ENCODE data around the gene HDAC2. TPM values are rescaled to one million over a fixed set of nuclear protein-coding genes. Genes with fewer than 3 reads are reported as not detected.
"Not testable (repeated sequence)": the region's sequence is repeated elsewhere in the genome, so short reads cannot be mapped to it uniquely, and the experiment has no call there.

Gene HDAC2
- 10 to 100 TPM; 40.2 to 66.6 (median 60.7) TPM for total RNA-seq

GRCh38 chr6:113970805-113971676, at the start of gene HDAC2:
Gene HDAC2, minus strand, starts transcription at chr6:113971148. Its CDS starts 240 bp downstream, at chr6:113970908.
- peak; percentile 30 for DNase-seq
- Histone ChIP-seq H3K27me3 (no peaks in the 10 kb centered on the region), H3K9me3 (no peaks in the 10 kb centered on the region), H3K4me1 (peaks cover 13 to 43% (median 17%) of the 10 kb centered on the region in 3 donors), H3K4me3 (peak within 1 kb of the TSS; percentile 76 to 98 (median 86)), H3K36me3 (no peaks in the 10 kb centered on the region), H3K27ac (peak within 1 kb of the TSS; percentile 89 to 97 (median 93))
- WGBS, 2 donors: 0 to 1% methylated on average over 29 to 36 of the region's 82 CpGs
- TF ChIP-seq CTCF (IDR thresholded peaks at IDR 0.05) (no peak), POLR2A (IDR thresholded peaks at IDR 0.05) (peak in 2 of 4 donors; percentile 23 to 63)
- intact Hi-C loops (cut with DNase I): no loop called here

GRCh38 chr6:114020196-114020595, 49.2 kb upstream of the HDAC2 start:
- H3K4me1 ChIP-seq: no peaks in the 10 kb centered on the region
- H3K27ac ChIP-seq: no peak overlapping the region
- no peak overlapping the region for H3K4me3 ChIP-seq
- no peak for DNase-seq
- H3K27me3 ChIP-seq: no peaks in the 10 kb centered on the region
- 83 to 90% methylated on average over 1 to 7 of the region's 15 CpGs for WGBS, 2 donors
- intact Hi-C loops (cut with DNase I): no loop called here
- H3K36me3 ChIP-seq: no peaks in the 10 kb centered on the region
- TF ChIP-seq POLR2A (IDR thresholded peaks at IDR 0.05) (no peak), CTCF (IDR thresholded peaks at IDR 0.05) (no peak)
- H3K9me3 ChIP-seq: no peaks in the 10 kb centered on the region

GRCh38 chr6:114017146-114017545, 46.2 kb upstream of the HDAC2 start:
- H3K9me3 ChIP-seq; H3K27ac ChIP-seq; H3K36me3 ChIP-seq; intact Hi-C loops (cut with DNase I); H3K4me3 ChIP-seq; H3K4me1 ChIP-seq; DNase-seq; H3K27me3 ChIP-seq: not testable (repeated sequence)
- 96% methylated on average over 6 of the region's 6 CpGs for WGBS, 2 donors

- 61 to 66% methylated on average over 2 of the region's 2 CpGs for WGBS, 2 donors
- DNase-seq; H3K27ac ChIP-seq; H3K9me3 ChIP-seq; H3K4me3 ChIP-seq; H3K4me1 ChIP-seq; H3K36me3 ChIP-seq; H3K27me3 ChIP-seq; intact Hi-C loops (cut with DNase I): not testable (repeated sequence)
Measured at GRCh38 chr6:114014106-114014505, 43.2 kb upstream of the HDAC2 start.

GRCh38 chr6:114011486-114011885, 40.5 kb upstream of the HDAC2 start:
- intact Hi-C loops (cut with DNase I); H3K4me1 ChIP-seq; H3K27ac ChIP-seq; H3K4me3 ChIP-seq; DNase-seq; H3K27me3 ChIP-seq; H3K36me3 ChIP-seq; H3K9me3 ChIP-seq: not testable (repeated sequence)
- WGBS, 2 donors: 65 to 83% methylated on average over 7 of the region's 7 CpGs

- no peaks in the 10 kb centered on the region for H3K27me3 ChIP-seq
- intact Hi-C loops (cut with DNase I): no loop called here
- no peaks in the 10 kb centered on the region for H3K36me3 ChIP-seq
- no peak overlapping the region for H3K4me3 ChIP-seq
- H3K27ac ChIP-seq: no peak overlapping the region
- TF ChIP-seq POLR2A (IDR thresholded peaks at IDR 0.05) (no peak), CTCF (IDR thresholded peaks at IDR 0.05) (no peak)
- WGBS, 2 donors: 52 to 60% methylated on average over 2 of the region's 2 CpGs
- H3K9me3 ChIP-seq: no peaks in the 10 kb centered on the region
- DNase-seq: no peak
- no peaks in the 10 kb centered on the region for H3K4me1 ChIP-seq
Measured at GRCh38 chr6:114010540-114010939, 39.6 kb upstream of the HDAC2 start.

Measured in esophagus squamous epithelium (tissue), 5 donors.